HL-60 (cell line): ENCODE results near the gene CTDP1.

Source experiments
- POLR2AphosphoS5 ChIP-seq: IDR thresholded peaks from 2 replicates; pipeline ENCODE4 v1.6.1; 2012; ENCODE audit warnings: low read depth
- TF ChIP-seq, protein P1 (sequence below): IDR thresholded peaks from one replicate; pipeline ENCODE4 v1.5.1; 2011; ENCODE audit warnings: low read length, control low read depth, inconsistent platforms; ENCODE audit not compliant: insufficient read depth

- TF ChIP-seq, protein P1, sequence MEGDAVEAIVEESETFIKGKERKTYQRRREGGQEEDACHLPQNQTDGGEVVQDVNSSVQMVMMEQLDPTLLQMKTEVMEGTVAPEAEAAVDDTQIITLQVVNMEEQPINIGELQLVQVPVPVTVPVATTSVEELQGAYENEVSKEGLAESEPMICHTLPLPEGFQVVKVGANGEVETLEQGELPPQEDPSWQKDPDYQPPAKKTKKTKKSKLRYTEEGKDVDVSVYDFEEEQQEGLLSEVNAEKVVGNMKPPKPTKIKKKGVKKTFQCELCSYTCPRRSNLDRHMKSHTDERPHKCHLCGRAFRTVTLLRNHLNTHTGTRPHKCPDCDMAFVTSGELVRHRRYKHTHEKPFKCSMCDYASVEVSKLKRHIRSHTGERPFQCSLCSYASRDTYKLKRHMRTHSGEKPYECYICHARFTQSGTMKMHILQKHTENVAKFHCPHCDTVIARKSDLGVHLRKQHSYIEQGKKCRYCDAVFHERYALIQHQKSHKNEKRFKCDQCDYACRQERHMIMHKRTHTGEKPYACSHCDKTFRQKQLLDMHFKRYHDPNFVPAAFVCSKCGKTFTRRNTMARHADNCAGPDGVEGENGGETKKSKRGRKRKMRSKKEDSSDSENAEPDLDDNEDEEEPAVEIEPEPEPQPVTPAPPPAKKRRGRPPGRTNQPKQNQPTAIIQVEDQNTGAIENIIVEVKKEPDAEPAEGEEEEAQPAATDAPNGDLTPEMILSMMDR, result no peak
- TF ChIP-seq POLR2AphosphoS5, result no peak
Measured at GRCh38 chr18:79737426-79737825, 57.8 kb downstream of the CTDP1 start.
